Measurements from ENCODE around the gene ENPP7.

Gene ENPP7

GRCh38 chr17:79704691-79705090 is 26.1 kb upstream of the ENPP7 start:
- no peak for DNase-seq

DNA sequence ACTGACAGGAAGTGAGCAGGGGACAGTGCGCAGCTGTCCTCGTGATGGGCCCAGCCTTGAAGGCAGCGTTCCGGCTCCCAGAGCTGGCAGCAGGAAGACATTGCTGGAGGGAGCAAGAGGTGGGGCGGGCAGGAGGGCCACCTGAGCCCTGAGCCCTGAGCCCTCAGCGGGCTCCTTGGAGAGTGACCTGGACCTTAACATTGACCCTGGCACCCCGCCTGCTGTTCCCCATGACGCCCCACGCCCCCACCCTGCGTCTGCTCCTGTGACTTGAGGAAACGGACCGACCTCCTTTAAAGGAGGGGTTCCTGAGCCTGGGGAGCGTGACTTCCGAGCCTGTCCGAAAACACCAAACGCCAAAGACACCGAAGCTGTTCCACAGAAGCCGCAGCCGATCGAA is 25.1 kb upstream of the ENPP7 start:
- no peak for DNase-seq

- no peak for DNase-seq
Measured at GRCh38 chr17:79706931-79707850, 23.6 kb upstream of the ENPP7 start.

- DNase-seq, result peak; percentile 64
Measured at GRCh38 chr17:79707931-79708891, 22.5 kb upstream of the ENPP7 start.

DNA sequence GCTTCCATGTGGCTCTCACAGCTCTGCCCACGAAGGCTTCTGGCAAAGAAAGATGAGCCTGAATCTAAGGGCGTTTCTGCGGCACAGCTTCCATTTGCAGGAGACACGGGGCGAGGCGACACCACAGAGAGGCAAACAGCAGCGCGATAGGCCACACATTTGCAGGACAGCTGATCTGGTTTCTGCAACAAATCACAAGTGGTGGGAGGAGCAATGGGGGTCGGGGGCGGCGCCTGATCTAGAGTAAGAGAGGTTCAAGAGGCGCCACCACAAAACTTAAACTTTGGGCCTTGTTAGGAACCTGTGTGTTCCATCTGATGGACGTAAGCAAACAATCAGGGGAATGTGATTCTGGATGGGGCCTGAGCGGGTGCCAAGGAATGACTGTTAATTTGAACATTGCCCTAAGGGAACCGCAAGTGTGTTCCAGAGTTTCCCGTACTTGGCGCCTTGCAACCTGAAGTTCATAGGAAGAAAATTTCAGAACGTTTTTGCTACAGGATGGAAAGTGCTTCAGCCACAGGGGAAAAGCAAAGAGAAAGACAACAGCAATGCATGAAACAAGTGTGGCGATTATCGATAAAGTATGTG is 18.9 kb upstream of the ENPP7 start:
- DNase-seq, result no peak

- DNase-seq, result no peak
Measured at GRCh38 chr17:79713391-79713790, 17.4 kb upstream of the ENPP7 start.

GRCh38 chr17:79714176-79715097 is 16.3 kb upstream of the ENPP7 start:
- no peak for DNase-seq

DNA sequence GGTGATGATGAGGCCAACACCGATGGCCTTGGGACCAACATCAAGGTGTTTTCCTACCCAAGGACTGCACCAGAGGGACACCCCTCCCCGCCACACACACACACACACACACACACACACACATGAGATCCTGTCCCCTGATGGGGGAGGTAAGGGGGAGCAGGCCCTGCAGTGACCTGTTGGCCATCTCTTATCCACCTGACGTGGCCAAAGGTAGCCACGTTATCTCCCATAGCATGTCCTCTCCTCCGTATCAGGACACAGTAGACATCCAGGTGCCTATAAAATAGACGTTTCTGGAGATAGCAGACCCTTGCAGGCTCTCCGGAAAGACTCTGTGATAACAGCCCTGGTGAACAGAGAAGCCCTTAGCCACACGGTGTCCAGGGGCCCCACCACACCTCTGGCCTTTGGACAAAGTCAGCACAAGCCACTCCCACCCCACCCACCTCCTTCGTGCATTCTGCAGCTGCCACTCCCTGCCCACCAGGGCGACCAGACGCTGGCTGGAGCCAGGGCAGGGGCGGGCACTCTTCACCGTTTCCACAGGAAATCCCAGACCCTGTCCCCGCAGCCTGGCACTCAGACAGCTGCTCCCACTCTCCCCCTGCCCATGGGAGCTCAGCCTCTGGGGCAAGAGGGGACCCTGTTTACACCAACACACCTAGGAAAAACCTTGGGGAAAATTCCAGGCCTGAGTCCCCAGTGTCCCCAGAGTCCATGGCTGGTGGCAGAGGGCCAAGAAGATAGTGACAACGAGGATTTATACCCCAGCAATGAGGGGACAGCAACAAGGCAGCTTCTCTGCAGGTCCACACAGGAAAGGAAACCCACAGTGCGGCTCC is 15.4 kb upstream of the ENPP7 start:
- DNase-seq, result no peak

GRCh38 chr17:79715943-79716797 is 14.6 kb upstream of the ENPP7 start:
- DNase-seq, result no peak

- DNase-seq, result no peak
Measured at GRCh38 chr17:79720705-79721292, 9.9 kb upstream of the ENPP7 start.

DNA sequence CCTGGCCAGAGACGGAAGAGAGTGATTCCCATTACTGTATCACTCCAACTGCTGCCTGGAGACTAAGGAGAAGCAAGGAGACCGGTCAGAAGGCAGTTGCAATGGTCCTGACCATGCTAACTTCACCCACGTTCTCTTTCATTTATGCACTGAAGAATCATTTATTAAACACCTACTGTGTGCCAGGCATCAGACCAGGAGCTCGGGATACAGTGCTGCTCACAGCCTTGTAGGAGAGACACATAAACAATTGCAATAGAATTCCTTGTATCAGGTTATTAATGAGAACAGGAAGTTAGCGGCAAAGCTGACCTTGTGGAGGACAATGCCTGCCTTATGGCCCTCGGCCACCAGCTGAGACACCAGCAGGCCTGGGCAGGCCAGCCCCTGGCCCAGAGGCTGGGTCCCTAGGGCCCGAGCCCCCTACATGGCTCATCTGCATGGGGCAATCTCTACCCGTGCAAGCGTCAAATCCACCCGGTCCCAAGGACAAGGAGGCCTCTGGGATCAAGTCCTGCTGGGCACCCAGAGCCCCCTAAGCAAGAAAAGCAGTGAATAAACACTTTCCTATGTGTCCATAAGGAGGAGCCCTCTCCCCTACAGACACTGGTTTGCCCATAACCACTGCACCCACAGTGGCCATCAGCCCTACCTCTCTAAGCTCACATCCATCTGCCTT is 8.6 kb upstream of the ENPP7 start:
- no peak for DNase-seq

DNA sequence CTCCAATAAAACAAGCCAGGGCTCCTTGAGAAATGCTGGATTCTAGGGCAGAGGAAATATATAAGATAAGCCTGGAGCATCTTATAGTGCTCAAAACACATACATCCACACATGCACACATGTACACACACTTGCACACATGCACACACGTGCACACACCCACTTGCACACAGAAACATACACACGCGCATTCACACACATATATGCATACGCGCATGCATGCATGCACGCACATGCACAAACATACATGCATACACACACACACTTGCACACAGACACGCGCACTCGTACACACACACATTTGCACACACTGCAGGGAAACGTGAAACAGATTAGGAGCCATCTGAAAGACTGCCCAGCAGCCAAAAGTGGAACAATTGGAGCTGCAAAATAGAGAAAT is 8.0 kb upstream of the ENPP7 start:
- DNase-seq, result no peak

- DNase-seq, result peak; percentile 82
Measured at GRCh38 chr17:79728169-79728907, 2.4 kb upstream of the ENPP7 start.

- no peak for DNase-seq
Measured at GRCh38 chr17:79728908-79729471, 1.8 kb upstream of the ENPP7 start.

DNA sequence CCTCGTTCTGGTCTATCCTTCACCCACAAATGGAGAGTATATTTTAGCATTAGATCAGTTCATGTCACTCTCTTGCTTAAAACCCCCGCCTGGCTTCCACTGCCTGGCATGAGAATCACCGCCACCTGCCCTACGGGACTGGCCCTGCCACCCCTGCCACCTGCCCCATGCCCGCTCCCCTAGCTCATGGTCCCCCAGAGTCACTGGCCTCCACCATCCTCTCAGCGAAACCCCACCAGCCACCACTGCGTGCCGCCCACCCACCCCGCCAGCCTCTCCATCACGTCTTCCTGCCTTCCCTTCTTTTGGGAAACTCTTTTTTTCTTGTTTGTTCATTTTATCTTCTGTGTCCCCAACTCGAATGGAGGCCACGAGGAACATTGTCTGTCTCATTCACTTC is 982 bp upstream of the ENPP7 start:
- no peak for DNase-seq

DNA sequence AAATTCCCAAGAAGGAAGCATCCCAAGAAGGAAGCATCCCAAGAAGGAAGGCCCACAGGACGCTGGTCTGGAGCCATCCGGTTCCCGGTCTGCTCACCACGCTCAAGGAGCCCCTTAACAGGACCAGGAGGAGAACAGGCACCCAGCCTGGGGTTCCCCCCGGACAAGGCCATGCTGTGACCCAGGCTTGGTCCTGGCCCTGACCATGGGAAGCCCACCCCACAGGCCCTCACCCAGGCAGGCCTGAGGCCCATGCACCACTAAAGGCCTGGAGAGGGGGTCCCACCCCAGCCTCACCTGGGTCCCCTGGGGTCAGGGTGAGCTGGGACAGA is 340 bp upstream of the ENPP7 start:
- no peak for DNase-seq

DNA sequence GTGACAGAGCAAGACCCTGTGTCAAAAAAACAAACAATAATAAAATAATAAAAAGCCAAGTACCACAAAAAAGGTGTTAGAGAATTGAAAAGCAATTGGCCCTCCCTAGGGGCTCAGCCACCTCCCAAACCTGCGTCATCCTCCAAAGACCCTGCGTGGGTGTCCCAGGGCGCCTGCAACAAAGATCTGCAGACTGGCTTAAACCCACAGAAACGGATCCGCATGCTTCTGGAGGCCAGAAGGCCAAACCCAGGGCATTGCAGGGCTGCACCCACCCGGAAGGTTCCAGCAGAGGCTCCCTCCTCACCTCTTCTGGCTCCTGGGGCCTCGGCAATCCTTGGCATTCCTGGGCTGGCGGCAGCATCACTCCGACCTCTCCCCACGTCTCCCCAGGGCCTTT is 1.5 kb downstream of the ENPP7 start:
- no peak for DNase-seq

Measured in activated naive CD4-positive, alpha-beta T cell treated with Interleukin-2 at 50 U/mL for 16 hours (primary cell).